Measurements from ENCODE around the gene PEX26.
"Not testable (repeated sequence)": the region's sequence is repeated elsewhere in the genome, so short reads cannot be mapped to it uniquely, and the experiment has no call there.

PEX26 gene

DNA sequence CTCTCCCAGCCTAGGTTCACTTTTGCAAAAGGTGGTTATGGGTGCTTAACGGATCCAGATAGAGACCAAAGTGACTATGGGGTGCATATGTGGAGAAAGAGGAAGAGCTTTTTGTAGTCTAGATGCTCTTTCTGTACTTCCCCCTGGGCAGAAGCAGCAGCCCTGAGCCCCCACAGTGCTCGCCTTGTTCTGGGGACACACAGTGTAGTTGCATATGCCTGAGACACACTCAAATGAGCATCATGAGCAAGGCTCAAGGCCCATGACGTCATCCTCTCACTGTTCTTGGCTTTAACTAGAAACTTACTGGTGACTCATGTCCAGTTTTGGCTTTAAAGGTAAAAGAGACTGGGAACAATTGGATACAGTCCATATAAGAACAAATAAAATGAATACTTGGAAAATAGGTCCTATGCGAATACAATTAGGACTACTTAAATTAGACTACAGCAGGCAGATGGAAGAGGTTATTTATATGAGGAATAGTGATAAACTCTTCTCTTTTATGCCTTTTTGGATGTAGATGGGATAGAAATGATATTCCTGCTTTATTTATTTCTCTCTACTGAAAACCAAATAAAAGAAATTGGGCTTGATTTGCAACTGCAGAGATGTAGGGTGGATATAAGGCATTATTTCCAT is 20.1 kb upstream of the PEX26 start:
- no peak for DNase-seq

DNA sequence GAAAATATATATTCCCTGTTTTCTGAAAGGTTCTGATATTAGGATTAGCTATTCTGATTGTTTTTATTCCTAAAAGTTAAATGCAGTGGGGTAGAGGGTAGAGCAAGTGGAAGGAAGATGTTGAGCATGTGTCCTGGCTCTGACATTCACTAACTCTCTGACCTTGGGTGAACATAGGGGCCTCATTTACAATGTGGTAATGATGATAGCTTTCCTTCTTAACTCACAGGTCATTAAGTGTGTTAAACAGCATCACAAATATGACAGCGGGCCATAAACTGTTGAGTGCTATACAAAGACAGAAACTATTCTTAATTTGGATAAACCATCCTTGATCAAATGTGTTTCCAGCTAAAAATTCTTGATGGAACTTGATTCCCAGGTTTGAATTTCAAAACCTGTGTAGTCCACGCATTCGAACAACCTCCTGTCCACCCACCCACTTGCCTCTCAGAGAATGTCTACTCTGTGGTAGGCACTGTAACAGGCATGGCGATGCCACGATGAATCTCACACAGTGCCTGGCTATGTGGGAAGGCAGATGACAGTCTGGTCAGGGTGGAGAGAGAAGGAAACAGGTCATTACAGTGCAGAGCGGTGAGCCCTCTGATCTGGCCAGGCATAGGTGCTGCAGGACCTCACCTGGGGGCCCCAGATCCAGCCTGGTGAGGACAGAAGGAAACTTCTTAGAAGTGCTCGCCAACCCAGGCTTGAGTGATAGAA is 19.3 kb upstream of the PEX26 start:
- no peak for DNase-seq

DNA sequence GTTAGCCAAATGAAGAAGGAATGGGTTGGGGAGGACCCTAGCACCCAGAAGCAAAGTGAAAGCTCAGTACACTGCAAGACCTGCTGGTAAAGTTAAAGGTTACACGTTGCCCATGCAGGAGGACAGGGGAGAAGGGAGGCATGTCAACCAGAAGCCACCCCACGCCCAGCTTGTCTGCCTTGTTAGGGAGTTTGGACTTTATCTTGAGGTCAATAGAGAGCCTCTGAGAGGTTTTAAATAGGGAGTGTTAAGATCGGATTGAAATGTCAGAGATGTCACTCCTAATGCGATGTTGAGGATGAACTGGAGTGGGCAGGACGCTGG is 18.7 kb upstream of the PEX26 start:
- no peak for DNase-seq

DNA sequence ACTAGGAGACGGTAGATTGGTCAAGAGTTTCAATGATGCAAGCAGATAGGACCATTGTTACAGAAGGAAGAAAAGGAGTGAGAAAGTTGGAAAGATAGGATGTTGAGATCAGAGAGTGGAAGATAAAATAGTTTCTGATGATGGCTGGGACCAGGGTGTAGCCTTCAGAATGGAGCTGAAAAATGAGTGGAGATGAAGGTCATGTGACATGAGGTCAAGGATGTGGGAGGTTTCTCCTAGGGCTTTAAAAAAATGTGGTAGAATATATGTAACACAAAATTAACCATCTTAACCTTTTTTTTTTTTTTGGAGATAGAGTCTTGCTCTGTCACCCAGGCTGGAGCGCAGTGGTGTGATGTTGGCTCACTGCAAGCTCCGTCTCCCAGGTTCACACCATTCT is 18.3 kb upstream of the PEX26 start:
- DNase-seq = no peak

DNA sequence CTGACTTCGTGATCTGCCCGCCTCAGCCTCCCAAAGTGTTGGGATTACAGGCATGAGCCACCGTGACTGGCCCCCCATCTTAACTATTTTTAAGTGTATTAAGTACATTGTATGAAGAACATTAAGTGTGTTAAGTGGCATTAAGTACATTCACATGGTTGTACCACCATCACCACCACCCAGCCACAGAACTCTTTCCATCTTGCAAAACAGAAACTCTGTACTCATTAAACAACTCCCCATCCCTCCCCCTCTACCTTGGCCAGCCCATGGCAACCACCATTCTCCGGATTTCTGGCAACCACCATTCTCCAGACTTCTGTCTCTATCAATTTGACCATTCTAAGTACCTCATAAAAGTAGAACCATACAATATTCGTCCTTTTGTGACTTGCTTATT is 17.8 kb upstream of the PEX26 start:
- DNase-seq = no peak

DNA sequence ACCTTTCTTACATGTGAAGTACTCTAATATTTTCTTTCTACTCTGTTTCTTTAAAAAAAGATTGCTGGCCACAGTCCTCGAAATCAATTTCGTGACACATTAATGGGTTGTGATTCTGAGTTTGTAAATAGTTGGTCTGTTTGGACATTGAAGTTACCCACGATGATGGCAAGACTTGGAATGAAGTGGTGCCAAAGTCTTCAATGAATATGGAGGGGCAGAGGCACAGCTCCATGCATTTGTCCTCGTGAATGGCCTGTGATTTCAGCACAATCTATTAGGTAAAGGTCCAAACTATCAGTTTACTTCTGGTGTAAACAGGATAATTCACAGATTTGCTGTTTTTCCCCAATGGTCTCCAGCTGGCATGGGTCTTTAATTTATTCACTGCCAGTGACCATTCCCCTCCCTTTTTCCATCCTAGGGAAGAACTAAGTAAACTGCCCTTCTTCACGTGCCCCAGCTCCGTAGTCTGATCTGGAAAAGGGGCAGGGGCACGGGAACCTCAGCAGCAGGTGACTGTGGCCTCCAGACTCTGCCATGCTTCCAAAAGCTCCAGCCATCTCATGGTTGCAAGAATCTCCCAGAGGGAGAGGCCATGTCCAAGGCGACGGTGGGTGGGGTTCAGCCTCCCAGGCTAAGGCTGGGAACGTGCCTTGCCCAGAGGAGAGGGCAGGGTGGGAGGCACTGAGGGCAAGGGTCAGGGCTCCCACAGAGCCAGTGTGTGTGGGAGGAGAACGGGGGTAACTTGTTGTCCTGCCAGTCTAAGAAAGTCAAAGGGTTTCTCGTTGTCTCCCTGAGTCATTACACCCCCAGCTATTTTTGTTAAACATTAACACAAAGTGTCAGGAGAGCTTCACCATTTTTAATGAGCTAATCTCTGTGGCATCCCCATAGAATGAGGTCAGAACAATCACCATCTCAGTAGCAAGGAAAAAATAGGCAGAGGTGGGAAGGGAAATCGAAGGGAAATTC is 16.9 kb upstream of the PEX26 start:
- DNase-seq = no peak

DNA sequence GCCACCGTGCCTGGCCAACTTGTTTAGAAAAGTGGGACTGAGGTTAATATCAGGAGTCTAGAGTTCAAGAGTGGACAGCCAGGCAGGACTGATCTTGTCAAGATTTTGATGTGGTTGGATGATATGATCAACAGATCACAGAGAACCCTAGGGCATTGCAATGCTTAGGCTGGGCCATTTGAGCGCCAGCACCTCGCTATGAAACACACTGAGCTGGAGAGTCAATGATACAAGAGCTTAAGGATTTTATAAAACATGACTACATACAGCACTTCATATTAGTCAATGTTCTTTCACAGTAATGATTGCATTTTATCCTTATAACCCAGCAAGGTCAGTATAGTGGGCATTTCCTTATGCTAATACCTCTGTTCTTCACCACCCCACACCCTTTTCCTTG is 15.4 kb upstream of the PEX26 start:
- no peak for DNase-seq

DNA sequence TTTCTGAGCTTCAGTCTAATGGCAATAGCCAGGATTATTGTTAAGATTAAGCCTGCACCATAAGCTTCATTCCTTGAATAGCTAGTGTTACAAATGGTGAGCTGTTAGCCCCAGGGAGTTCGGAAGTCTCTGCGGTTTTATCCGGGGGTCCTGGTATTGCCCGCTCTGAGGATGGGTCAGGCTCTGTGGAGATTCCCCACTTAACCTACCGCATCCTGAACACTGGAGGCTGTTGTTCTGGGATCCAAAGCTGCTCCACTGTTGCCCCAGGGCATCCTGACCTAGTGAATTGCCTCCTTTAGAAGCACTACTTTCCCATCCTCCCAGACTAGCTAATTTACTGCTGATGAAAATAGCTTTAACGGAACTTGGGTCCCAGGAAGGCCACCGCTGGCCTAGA is 14.5 kb upstream of the PEX26 start:
- DNase-seq = no peak

DNA sequence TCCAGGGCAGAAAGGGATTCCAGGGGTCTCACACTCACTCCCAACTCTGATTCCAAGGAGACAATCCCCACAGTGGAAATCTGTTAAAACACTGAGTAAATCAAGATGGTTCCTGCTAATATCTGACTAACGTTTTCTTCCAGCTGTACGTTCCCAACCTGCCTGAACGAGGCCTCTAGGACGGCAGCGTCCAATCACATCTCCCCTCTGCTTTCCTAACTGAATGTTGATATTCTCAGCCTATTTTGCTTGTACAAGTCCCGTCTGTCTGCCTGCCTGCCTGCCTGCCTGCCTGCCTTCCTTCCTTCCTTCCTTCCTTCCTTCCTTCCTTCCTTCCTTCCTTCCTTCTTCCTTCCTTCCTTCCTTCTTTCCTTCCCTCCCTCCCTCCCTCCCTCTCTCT is 14.1 kb upstream of the PEX26 start:
- not testable (repeated sequence) for DNase-seq

DNA sequence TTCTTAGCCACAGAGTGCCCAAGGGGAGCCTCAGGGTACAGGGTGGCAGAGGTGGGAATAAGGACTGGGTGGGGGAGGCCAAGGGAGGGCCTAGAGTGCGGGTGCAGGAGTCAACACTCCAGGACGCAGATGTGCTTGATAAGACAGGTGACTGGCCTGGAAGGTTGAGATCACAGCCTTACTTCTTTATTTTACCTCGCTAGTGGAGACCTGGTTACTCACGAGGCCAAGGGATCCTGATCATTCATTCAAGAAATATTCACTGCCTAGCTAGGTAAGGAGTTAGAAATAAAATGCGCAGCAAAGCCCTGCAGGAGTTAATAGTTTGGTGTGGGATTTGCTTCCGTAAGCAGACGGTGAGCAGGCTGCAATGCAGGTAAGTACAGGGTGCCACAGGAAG is 13.2 kb upstream of the PEX26 start:
- no peak for DNase-seq

DNA sequence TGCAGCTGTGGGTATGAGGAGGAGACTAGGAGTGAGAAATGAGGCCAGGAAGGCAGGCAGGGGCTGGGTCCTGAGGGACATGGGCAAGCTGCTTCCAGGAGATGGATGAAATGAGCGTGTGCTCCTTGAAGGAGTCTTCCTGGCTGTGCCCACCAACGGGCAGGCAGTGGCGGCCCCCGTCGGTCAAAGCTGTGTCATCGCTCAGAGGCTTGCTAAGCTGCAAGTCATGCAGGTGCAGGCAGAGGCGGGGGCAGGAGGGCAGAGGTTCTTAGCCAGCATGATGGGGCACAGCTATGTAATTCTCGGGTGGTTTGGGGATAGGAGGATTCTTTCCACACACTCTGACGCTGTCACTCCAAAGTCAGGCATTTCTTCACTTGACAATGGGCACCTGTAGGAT is 12.5 kb upstream of the PEX26 start:
- DNase-seq = no peak

DNA sequence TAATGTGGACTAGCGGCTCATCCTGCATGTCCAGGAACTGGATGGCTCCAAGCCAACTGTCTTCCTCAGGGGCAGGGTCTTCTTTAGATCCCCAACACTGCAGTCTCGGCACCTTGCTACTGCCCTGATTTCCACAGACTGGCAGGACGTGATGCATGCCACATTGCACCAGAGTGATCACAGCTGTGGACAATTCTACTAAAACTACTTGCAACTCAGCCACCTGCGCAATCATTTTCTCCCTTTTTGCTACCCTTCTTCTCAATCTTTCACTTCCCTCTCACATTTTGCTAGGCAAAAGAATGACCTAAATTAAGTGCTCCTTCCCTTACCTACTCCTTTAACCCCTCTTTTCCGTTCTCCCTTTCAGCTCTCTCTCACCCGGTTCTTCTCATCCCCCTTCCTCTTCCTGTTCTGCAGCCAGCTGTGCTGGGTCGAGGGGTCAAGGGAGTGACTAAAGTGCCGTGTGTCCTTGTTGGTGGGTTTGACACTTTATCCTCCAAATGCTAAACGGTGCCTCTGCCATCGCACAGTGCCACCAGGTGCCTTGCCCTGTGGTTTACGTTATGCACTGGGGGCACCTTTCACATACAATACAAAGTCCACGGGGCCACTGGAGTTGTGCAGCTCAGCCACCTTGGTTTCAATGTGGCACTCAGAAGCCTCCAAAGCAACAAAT is 11.5 kb upstream of the PEX26 start:
- no peak for DNase-seq

DNA sequence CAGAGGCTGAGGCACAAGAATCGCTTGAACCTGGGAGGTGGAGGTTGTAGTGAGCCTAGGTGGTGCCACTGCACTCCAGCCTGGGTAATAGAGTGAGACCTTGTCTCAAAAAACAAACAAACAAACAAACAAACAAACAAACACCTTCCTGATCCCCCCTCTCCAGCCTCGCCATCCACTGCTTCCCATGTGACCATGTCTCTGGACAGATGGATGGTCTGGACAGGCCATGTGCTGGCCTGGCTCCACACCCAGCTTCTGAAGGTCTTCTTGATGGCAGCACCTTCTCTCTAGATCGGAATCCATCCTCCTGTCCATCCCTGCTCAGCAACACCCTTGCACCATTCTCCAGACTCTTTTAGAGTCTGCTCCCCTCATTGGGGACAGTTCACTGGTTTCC is 10.7 kb upstream of the PEX26 start:
- DNase-seq = no peak

DNA sequence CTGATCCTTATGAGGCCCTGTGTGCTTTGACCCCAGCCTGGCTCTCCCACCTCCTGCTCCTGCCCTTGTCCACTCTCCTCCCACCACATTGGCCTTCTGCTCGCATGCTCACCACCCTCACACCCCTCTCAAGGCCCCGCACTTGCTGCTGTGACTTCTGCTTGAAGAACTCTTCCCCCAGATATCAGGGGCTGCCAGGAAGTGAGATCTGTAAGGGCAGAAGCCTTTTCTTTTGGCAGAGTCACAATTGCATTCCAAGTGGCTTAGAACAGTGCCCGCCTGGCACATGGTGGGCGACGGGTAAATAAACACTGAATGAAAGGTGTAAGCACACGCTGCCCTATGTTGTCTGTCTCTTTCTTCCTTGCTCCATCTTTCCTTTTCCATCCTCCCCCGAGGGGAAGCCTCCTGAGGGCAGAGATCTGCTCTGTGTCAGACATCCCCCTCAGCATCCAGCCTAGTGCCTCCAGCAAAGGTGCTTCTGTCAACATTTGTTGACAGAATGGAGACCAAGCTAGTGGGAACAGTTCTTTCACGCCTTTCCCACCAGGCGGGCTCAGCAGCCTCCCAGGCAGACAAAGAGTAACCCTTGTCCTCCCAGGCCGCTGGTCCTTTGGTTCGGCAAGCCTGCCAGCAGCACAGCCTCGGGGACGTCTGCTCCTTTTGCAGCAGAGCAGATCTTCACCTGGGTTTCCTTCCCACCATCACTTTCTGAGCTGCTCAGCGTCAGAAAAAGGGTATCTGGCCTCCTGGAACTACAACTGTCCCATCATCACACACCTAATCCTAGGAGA is 10.0 kb upstream of the PEX26 start:
- DNase-seq = no peak

DNA sequence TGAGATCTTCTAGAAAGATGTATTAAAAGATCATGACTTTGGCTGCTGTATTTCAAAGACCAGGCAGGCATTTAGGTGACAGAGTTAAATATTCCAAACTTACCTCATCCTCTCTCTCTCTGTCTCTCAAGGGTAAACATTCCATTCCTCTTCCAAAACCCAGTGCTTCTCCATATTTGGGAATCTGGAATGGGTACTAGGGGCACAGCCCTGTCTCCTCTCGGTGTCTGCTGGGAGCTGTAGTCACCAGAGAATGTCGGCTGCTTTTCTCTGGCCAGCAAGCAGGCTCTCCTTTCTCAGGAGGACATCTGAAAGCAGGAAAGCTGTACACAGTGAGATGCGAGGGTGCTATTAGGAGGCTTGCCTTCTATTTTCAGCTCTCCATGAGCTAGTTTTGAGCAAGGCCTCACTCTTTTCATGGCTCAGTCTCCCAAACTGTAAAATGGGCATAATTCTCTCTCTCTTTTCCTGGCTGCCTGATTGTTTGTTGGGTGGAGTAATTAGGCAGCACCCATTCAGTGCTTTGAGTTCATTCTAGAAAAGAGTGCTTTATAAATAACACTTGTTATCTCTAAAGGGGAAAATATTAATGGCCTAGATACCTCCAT is 9.3 kb upstream of the PEX26 start:
- DNase-seq = no peak

DNA sequence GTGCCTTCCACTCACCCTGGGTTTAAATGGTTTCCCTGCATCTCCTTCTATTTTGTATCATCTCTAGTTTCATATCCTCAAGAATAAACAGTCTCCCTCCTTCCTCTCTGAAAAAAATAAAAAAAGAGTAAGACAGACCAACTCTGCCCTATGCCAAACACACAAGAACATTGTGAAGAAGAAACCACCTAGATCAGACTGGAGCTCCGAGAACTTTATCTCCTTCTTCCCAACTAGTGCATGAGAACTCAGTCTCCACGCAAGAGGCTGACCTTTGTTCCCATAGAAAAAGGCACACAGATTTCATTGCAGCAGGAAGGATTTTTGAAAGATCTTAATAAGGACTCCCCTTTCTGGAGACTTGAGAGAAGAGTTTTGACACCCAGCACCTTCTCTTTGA is 8.7 kb upstream of the PEX26 start:
- no peak for DNase-seq

DNA sequence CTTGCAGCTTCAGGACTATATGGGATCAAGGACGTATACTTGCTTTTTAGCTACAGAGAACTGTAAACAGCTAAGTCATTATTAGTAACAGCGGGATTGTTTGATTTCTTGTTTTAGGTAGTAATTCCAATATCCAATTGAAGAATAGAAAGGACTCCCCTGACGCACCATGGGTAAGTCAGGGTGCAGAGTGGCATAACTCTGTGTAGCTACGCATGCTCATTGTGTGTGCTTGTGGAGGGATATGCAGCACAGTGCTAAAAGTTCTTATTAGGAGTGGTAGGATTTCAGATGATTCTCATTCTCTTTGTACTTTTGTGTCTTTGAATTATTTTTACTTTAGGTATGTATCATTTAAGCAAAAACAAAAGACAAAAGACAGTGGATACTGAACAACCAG is 7.7 kb upstream of the PEX26 start:
- DNase-seq = no peak

DNA sequence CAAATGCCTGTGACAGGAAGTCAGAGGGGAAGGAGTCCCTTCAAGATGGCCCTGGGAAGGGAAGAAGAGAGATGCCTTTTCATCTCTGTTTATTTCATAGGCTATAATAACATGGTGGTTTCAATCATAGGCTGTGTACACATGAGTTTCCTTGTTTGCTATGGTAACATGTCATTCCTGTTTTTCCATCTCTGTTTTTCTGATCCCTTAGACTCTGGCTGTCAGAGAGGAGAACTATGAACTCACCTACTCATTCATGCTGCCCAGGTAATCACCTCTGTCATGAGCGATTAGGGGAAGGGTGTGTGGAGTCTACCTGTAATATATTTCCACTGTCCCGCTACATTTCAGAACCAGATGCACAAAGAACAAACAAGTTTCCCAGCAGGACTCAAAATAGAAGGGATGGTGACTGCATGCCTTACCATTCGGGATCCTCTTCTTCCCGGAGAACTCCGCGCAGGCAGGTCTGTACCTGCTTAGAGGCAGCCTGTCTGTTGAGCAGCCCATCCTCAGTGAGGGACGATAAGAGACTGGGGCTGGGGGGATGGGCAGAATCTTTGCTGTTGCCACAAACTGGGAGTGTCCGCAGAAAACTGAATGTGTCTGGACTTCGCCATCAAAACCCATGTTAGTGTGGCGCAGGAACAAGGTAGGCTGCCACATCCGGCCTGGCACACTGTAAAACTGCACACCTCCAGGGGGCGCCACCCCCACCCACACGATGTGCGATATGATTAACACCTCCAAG is 7.1 kb upstream of the PEX26 start:
- no peak for DNase-seq

DNA sequence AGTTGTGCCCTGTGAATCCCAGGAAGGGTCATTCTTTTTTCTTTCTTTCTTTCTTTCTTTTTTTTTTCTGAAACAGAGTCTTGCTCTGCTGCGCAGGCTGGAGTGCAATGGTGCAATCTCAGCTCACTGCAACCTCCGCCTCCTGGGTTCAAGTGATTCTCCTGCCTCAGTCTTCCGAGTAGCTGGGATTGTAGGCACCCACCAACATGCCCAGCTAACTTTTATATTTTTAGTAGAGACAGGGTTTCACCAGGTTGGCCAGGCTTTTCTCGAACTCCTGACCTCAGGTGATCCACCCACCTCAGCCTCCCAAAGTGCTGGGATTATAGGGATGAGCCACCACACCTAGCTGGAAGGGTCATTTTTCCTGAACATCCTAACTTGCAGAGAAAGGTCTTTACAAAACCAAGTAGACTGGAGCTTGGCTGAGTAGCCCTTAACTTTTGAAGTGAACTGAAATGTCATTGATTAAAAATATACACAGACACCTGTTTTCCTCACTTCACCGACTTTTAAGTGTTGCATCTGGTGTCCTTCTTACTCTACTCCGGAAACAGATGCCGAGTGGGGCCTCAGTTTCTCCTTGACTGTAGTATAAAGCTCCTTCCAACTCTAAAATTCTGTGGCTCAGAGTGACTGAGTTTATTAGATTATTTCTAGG is 6.4 kb upstream of the PEX26 start:
- DNase-seq = not testable (repeated sequence)

DNA sequence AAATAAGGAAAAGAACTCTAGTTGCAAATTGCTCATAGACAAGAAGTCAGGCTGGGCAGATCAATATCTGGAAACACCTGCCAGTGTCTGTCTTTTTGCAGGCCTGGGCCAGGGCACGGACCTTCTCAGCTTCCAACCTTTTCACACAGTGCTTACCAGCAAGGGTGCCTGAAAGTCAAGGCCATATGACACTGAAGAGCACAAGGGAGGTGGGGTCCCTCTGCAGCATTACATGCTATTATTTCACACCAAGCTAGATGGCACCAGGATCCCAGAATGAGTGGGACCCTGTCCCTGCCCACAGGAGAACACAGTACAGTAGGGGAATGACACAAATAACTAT is 5.9 kb upstream of the PEX26 start:
- DNase-seq = no peak

DNA sequence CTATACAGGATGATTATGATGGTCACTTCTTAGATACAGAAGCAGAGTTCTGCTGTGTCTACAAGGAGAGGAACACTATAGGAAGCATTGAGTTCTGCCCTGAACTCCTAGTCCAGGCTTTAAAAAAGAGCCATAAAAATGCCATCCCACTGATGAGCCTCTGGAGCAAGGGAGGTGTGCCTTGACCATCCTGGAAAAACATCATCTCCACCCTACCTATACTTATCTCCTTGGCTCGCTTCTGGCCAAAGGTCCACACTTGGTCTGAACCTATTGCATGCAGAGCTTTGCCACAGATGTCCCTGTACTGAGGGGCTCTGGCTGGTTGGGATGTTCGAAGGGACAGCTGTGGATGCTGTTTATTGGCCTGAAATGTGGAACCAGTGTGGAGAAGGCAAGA is 4.3 kb upstream of the PEX26 start:
- DNase-seq = no peak
